SK-N-SH treated with all-trans-retinoic acid at 6 μM for 48 hours (cell line): ENCODE measurements around the gene RP2.

ENCODE experiments used
- CSDC2 ChIP-seq: fragments of 250-450 bp; sonication (Bioruptor Pico); IDR thresholded peaks from 2 replicates; pipeline ENCODE4 v1.5.0; 2020; ENCODE audit warnings: mild to moderate bottlenecking, moderate library complexity
- PPARA ChIP-seq: fragments of 250-450 bp; sonication (Bioruptor Pico); IDR thresholded peaks from 2 replicates; pipeline ENCODE4 v1.5.0; 2020; ENCODE audit warnings: mild to moderate bottlenecking, borderline replicate concordance
- RARB ChIP-seq: fragments of 250-450 bp; sonication (Bioruptor Pico); IDR thresholded peaks from 2 replicates; pipeline ENCODE4 v1.8.0; 2021; ENCODE audit warnings: mild to moderate bottlenecking, moderate library complexity
- SNAI2 ChIP-seq: fragments of 250-450 bp; sonication (Bioruptor Pico); IDR thresholded peaks from 2 replicates; pipeline ENCODE4 v1.5.0; 2020; ENCODE audit warnings: mild to moderate bottlenecking, moderate library complexity
- TOX ChIP-seq: fragments of 250-450 bp; sonication (Bioruptor Pico); IDR thresholded peaks from 2 replicates; pipeline ENCODE4 v1.8.0; 2021; ENCODE audit warnings: mild to moderate bottlenecking, moderate library complexity, borderline replicate concordance
- ZFP3 ChIP-seq: fragments of 250-450 bp; sonication (Bioruptor Pico); IDR thresholded peaks from 2 replicates; pipeline ENCODE4 v1.5.0; 2020; ENCODE audit warnings: mild to moderate bottlenecking, moderate library complexity
- ZFP30 ChIP-seq: fragments of 450-650 bp; formaldehyde crosslinking; IDR thresholded peaks from 2 replicates; pipeline ENCODE4 v1.5.0; 2022; ENCODE audit warnings: mild to moderate bottlenecking, moderate library complexity
- ZNF565 ChIP-seq: fragments of 450-650 bp; formaldehyde crosslinking; conservative IDR thresholded peaks from 2 replicates; pipeline ENCODE4 v1.5.0; 2020; ENCODE audit warnings: low read depth, mild to moderate bottlenecking, moderate library complexity
- ZNF70 ChIP-seq: fragments of 450-650 bp; formaldehyde crosslinking; IDR thresholded peaks from 2 replicates; pipeline ENCODE4 v1.5.0; 2020; ENCODE audit warnings: mild to moderate bottlenecking, moderate library complexity
- TF ChIP-seq, protein P1 (sequence below): fragments of 250-450 bp; sonication (Bioruptor Pico); IDR thresholded peaks from 2 replicates; pipeline ENCODE4 v1.5.1; 2020; ENCODE audit warnings: low read depth, mild to moderate bottlenecking, moderate library complexity
- TF ChIP-seq, protein P2 (sequence below): fragments of 250-450 bp; sonication (Bioruptor Pico); IDR thresholded peaks from 2 replicates; pipeline ENCODE4 v1.8.0; 2020; ENCODE audit warnings: mild to moderate bottlenecking, moderate library complexity, borderline replicate concordance
- TF ChIP-seq, protein P3 (sequence below): fragments of 250-450 bp; sonication (Bioruptor Pico); IDR thresholded peaks from 2 replicates; pipeline ENCODE4 v1.5.0; 2020; ENCODE audit warnings: mild to moderate bottlenecking, moderate library complexity

DNA sequence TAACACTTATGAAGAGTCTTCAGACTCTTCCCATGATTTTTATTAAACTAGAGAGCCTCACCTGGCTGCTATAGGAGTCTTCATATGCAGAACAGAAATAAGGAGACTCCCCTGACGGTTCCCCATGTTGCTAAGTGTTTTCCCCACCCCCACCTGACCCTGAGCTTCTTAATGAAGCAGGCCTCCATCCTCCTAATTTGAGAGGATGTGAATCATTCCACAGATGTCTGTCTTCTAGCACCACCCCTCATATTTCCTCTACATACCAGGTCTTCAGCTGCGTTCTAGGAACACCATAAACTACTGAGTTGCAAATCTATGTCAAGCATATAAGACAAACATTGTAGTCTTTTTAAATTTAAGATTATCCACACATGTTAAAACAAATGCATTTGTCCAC, 36.9 kb downstream of the RP2 start:
- TF ChIP-seq, protein P1, sequence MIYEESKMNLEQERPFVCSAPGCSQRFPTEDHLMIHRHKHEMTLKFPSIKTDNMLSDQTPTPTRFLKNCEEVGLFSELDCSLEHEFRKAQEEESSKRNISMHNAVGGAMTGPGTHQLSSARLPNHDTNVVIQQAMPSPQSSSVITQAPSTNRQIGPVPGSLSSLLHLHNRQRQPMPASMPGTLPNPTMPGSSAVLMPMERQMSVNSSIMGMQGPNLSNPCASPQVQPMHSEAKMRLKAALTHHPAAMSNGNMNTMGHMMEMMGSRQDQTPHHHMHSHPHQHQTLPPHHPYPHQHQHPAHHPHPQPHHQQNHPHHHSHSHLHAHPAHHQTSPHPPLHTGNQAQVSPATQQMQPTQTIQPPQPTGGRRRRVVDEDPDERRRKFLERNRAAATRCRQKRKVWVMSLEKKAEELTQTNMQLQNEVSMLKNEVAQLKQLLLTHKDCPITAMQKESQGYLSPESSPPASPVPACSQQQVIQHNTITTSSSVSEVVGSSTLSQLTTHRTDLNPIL (CRISPR knock-in tag), result no peak
- TF ChIP-seq ZFP30 (no peak), SNAI2 (CRISPR knock-in tag) (no peak), TOX (no peak), ZNF70 (CRISPR knock-in tag) (no peak), RARB (no peak), ZNF565 (CRISPR knock-in tag) (no peak), CSDC2 (CRISPR knock-in tag) (no peak), ZFP3 (CRISPR knock-in tag) (no peak), PPARA (CRISPR knock-in tag) (no peak)
- TF ChIP-seq, protein P2, sequence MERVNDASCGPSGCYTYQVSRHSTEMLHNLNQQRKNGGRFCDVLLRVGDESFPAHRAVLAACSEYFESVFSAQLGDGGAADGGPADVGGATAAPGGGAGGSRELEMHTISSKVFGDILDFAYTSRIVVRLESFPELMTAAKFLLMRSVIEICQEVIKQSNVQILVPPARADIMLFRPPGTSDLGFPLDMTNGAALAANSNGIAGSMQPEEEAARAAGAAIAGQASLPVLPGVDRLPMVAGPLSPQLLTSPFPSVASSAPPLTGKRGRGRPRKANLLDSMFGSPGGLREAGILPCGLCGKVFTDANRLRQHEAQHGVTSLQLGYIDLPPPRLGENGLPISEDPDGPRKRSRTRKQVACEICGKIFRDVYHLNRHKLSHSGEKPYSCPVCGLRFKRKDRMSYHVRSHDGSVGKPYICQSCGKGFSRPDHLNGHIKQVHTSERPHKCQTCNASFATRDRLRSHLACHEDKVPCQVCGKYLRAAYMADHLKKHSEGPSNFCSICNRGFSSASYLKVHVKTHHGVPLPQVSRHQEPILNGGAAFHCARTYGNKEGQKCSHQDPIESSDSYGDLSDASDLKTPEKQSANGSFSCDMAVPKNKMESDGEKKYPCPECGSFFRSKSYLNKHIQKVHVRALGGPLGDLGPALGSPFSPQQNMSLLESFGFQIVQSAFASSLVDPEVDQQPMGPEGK, result no peak
- TF ChIP-seq, protein P3, sequence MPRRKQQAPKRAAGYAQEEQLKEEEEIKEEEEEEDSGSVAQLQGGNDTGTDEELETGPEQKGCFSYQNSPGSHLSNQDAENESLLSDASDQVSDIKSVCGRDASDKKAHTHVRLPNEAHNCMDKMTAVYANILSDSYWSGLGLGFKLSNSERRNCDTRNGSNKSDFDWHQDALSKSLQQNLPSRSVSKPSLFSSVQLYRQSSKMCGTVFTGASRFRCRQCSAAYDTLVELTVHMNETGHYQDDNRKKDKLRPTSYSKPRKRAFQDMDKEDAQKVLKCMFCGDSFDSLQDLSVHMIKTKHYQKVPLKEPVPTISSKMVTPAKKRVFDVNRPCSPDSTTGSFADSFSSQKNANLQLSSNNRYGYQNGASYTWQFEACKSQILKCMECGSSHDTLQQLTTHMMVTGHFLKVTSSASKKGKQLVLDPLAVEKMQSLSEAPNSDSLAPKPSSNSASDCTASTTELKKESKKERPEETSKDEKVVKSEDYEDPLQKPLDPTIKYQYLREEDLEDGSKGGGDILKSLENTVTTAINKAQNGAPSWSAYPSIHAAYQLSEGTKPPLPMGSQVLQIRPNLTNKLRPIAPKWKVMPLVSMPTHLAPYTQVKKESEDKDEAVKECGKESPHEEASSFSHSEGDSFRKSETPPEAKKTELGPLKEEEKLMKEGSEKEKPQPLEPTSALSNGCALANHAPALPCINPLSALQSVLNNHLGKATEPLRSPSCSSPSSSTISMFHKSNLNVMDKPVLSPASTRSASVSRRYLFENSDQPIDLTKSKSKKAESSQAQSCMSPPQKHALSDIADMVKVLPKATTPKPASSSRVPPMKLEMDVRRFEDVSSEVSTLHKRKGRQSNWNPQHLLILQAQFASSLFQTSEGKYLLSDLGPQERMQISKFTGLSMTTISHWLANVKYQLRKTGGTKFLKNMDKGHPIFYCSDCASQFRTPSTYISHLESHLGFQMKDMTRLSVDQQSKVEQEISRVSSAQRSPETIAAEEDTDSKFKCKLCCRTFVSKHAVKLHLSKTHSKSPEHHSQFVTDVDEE, result no peak
